ENCODE data around the gene STPG4. TPM values are rescaled to one million over a fixed set of nuclear protein-coding genes. Genes with fewer than 3 reads are reported as not detected.

STPG4 gene
- total and polyA plus RNA-seq, 2 of the 8 experiments (the other 6 are each of a cell fraction or from before 2014, with no cell fraction given) = 0.28 TPM; not detected in 1

DNA sequence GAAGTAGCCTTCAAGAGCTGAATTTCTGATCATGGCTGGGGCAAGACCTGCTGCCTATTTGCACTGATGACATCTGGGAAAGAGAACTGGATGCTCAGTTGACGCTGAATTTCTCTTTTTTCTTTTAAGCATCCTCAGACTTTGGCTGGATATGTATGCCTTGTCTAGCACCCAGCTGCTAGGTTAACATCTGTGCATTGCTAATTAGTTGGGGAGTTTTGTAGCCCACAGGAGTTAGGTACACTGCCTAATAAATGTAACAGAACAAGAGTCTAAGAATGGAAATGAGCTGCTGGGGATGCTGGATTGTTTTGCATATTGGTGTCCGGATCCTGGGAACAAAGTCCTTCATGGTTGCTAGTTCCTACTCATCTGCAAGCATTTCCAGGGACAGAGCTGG, 40.9 kb upstream of the STPG4 start:
- ChIA-PET CTCF (ENCODE audit: partially characterized antibody) (interaction anchor here (1.3 to 2.4 kb wide), 9 partner anchors 13 to 206 kb away, joined by 3 to 7 read pairs (median 5); no protein-coding TSS in a partner anchor), POLR2A (ENCODE audit: partially characterized antibody) (interaction anchor here (0.6 to 1.2 kb wide), 3 partner anchors 19 to 48 kb away, joined by 3 read pairs; no protein-coding TSS in a partner anchor)
- Histone ChIP-seq H3K4me3 (ENCODE audit: extremely low read depth in 1 of 4, insufficient read depth in 2 of 4, low read depth in 3 of 4, low read length in 4 of 4) (no peak overlapping the region), H2BK5ac (ENCODE audit: low read depth, low read length) (no peak overlapping the region), H2BK12ac (ENCODE audit: low read depth, low read length) (no peak overlapping the region), H3K14ac (ENCODE audit: insufficient read length) (no peak overlapping the region), H3K27ac (ENCODE audit: low read depth, low read length) (no peak overlapping the region), H4K8ac (ENCODE audit: extremely low read depth, insufficient read depth, low read length) (no peak overlapping the region), H3K79me2 (ENCODE audit: control insufficient read depth in 1 of 2, insufficient read depth in 2 of 2, low read length in 2 of 2) (no peaks in the 10 kb centered on the region), H3K9me3 (ENCODE audit: insufficient read depth in 2 of 2, low read depth in 1 of 2, low read length in 1 of 2) (no peaks in the 10 kb centered on the region), H2BK20ac (ENCODE audit: low read length) (no peak overlapping the region), H3K79me1 (ENCODE audit: low read depth, low read length) (no peaks in the 10 kb centered on the region), H4K20me1 (replicated peaks in 1 of 2; ENCODE audit: control insufficient read depth in 1 of 2, insufficient read depth in 2 of 2, low read length in 2 of 2) (no peaks in the 10 kb centered on the region), H3K27me3 (replicated peaks in 1 of 4; ENCODE audit: control insufficient read depth in 3 of 4, extremely low read depth in 1 of 4, insufficient read depth in 3 of 4, low read length in 3 of 4) (no peaks in the 10 kb centered on the region), H3K36me3 (ENCODE audit: control insufficient read depth in 2 of 4, insufficient read depth in 4 of 4, low read length in 3 of 4) (no peaks in the 10 kb centered on the region), H4K91ac (replicated peaks; ENCODE audit: insufficient read length, low read length) (no peak overlapping the region), H3K4ac (replicated peaks; ENCODE audit: insufficient read length, low read depth, low read length) (no peak overlapping the region), H4K5ac (ENCODE audit: insufficient read length, low read depth, low read length) (no peak overlapping the region), H2AK5ac (ENCODE audit: low read depth, low read length) (no peak overlapping the region), H3K56ac (replicated peaks; ENCODE audit: insufficient read length, low read depth, low read length) (no peak overlapping the region), H3K4me2 (ENCODE audit: insufficient read depth in 1 of 2, low read depth in 2 of 2, low read length in 2 of 2) (no peak overlapping the region), H3K23ac (ENCODE audit: insufficient read length) (no peak overlapping the region), H2BK120ac (replicated peaks; ENCODE audit: low read depth, low read length) (no peak overlapping the region), H3K9ac (replicated peaks in 1 of 4; ENCODE audit: extremely low read depth in 1 of 4, low read depth in 3 of 4, low read length in 3 of 4) (no peak overlapping the region), H3K4me1 (replicated peaks in 1 of 4; ENCODE audit: control insufficient read depth in 3 of 4, insufficient read depth in 4 of 4, low read length in 3 of 4) (peaks cover 16 to 31% (median 26%) of the 10 kb centered on the region in 4 experiments), H3K18ac (ENCODE audit: extremely low read depth, low read length) (peak overlapping the region; percentile 2; the same call in 1 of the 2 replicates), H3K23me2 (ENCODE audit: low read depth, low read length) (no peaks in the 10 kb centered on the region; the same call in 1 of the 2 replicates), H2BK15ac (ENCODE audit: low read length) (no peak overlapping the region), H2AFZ (ENCODE audit: low read length) (no peak overlapping the region)
- no peak for DNase-seq (ENCODE audit: low read depth in 1 of 2, low spot score in 2 of 2)
- FAIRE-seq = no peak
- 81% methylated on average over 2 of the region's 2 CpGs; no CpG with 5 or more reads in 1 of the 2 experiments for WGBS, 2 experiments (ENCODE audit: extremely low coverage in 1 of 2, insufficient coverage in 1 of 2, insufficient read length in 1 of 2, insufficient replicate concordance in 2 of 2, low coverage in 1 of 2, low lambda C conversion rate in 2 of 2, missing lambda C conversion rate in 1 of 2)
- no peak for TF ChIP-seq SAP30 (IDR thresholded peaks at IDR 0.05; ENCODE audit: insufficient read depth, insufficient replicate concordance, low read length)
- no peak for TF ChIP-seq EZH2 (IDR thresholded peaks at IDR 0.05; ENCODE audit: low read depth, low read length, severe bottlenecking)
- TF ChIP-seq ATF2 (IDR thresholded peaks at IDR 0.05; ENCODE audit: low read length) = no peak
- no peak for TF ChIP-seq TEAD4 (IDR thresholded peaks at IDR 0.05; ENCODE audit: low read depth, low read length)
- TF ChIP-seq RNF2 (IDR thresholded peaks at IDR 0.05; ENCODE audit: borderline replicate concordance, low read depth, low read length, missing control alignments, poor library complexity, severe bottlenecking) = no peak
- TF ChIP-seq ZNF274 (IDR thresholded peaks at IDR 0.05; ENCODE audit: borderline replicate concordance, extremely low read depth, low read length) = no peak
- TF ChIP-seq CREB1 (IDR thresholded peaks at IDR 0.05) = no peak
- no peak for TF ChIP-seq GABPA (IDR thresholded peaks at IDR 0.05; ENCODE audit: borderline replicate concordance, insufficient read depth, low read length)
- TF ChIP-seq POLR2A (IDR thresholded peaks at IDR 0.05; ENCODE audit: control extremely low read depth in 1 of 2, low read depth in 2 of 2, low read length in 2 of 2) = no peak
- no peak for TF ChIP-seq ATF3 (IDR thresholded peaks at IDR 0.05; ENCODE audit: insufficient read depth, low read depth, low read length)
- TF ChIP-seq MAX (IDR thresholded peaks at IDR 0.05) = no peak

Measured in H1 (cell line).